WI38 (cell line): ENCODE measurements around the gene NBPF3.
"Not testable (repeated sequence)": the region's sequence is repeated elsewhere in the genome, so short reads cannot be mapped to it uniquely, and the experiment has no call there.

Experiments used
- H3K4me3 ChIP-seq: 2 replicates; pipeline ENCODE4 v1.5.1; 2011; ENCODE audit warnings: low read depth, mild to moderate bottlenecking, control low read depth, low read length
- CTCF ChIP-seq: IDR thresholded peaks from 2 replicates; pipeline ENCODE4 v1.5.1; 2012; ENCODE audit warnings: low read depth, mild to moderate bottlenecking, control low read depth, low read length

Gene NBPF3

GRCh38 chr1:21457654-21458053 is 17.7 kb downstream of the NBPF3 start:
- no peak overlapping the region for H3K4me3 ChIP-seq
- TF ChIP-seq CTCF = no peak

GRCh38 chr1:21465127-21465526 is 25.2 kb downstream of the NBPF3 start:
- not testable (repeated sequence) for H3K4me3 ChIP-seq

GRCh38 chr1:21467946-21468345 is 28.0 kb downstream of the NBPF3 start:
- not testable (repeated sequence) for H3K4me3 ChIP-seq

- no peak overlapping the region for H3K4me3 ChIP-seq
- peak; percentile 36 for TF ChIP-seq CTCF
Measured at GRCh38 chr1:21468599-21468998, 28.7 kb downstream of the NBPF3 start.

GRCh38 chr1:21469581-21469980 is 29.6 kb downstream of the NBPF3 start:
- H3K4me3 ChIP-seq = no peak overlapping the region
- no peak for TF ChIP-seq CTCF

- no peak overlapping the region for H3K4me3 ChIP-seq
- no peak for TF ChIP-seq CTCF
Measured at GRCh38 chr1:21472861-21473260, 32.9 kb downstream of the NBPF3 start.

GRCh38 chr1:21478356-21478755 is 38.4 kb downstream of the NBPF3 start:
- no peak for TF ChIP-seq CTCF
- no peak overlapping the region for H3K4me3 ChIP-seq

GRCh38 chr1:21483881-21484280 is 43.9 kb downstream of the NBPF3 start:
- not testable (repeated sequence) for H3K4me3 ChIP-seq

GRCh38 chr1:21489146-21489545 is 49.2 kb downstream of the NBPF3 start:
- H3K4me3 ChIP-seq = no peak overlapping the region
- no peak for TF ChIP-seq CTCF
